ENCODE data around the gene RPL3.

The RPL3 gene

GRCh38 chr22:39282645-39283321 lies 36.6 kb downstream of the RPL3 start:
- DNase-seq (ENCODE audit: low read depth), result no peak

- no peak for DNase-seq (ENCODE audit: low read depth)
Measured at GRCh38 chr22:39281126-39281525, 38.3 kb downstream of the RPL3 start.

- no peak for DNase-seq (ENCODE audit: low read depth)
Measured at GRCh38 chr22:39280250-39280649, 39.2 kb downstream of the RPL3 start.

- no peak for DNase-seq (ENCODE audit: low read depth)
Measured at GRCh38 chr22:39279170-39279850, 40.1 kb downstream of the RPL3 start.

- DNase-seq (ENCODE audit: low read depth), result no peak
Measured at GRCh38 chr22:39278040-39278439, 41.4 kb downstream of the RPL3 start.

- no peak for DNase-seq (ENCODE audit: low read depth)
Measured at GRCh38 chr22:39277142-39277607, 42.2 kb downstream of the RPL3 start.

- DNase-seq (ENCODE audit: low read depth), result no peak
Measured at GRCh38 chr22:39276440-39277141, 42.8 kb downstream of the RPL3 start.

- DNase-seq (ENCODE audit: low read depth), result no peak
Measured at GRCh38 chr22:39275814-39276439, 43.5 kb downstream of the RPL3 start.

GRCh38 chr22:39273950-39274887 lies 45.2 kb downstream of the RPL3 start:
- DNase-seq (ENCODE audit: low read depth), result no peak

- DNase-seq (ENCODE audit: low read depth), result no peak
Measured at GRCh38 chr22:39270792-39271191, 48.6 kb downstream of the RPL3 start.

- DNase-seq (ENCODE audit: low read depth), result no peak
Measured at GRCh38 chr22:39270280-39270679, 49.1 kb downstream of the RPL3 start.

GRCh38 chr22:39269095-39269790 lies 50.2 kb downstream of the RPL3 start:
- no peak for DNase-seq (ENCODE audit: low read depth)

GRCh38 chr22:39268645-39269044 lies 50.8 kb downstream of the RPL3 start:
- DNase-seq (ENCODE audit: low read depth), result no peak

GRCh38 chr22:39267974-39268373 lies 51.4 kb downstream of the RPL3 start:
- no peak for DNase-seq (ENCODE audit: low read depth)

- DNase-seq (ENCODE audit: low read depth), result peak; percentile 60
Measured at GRCh38 chr22:39266398-39267030, 52.9 kb downstream of the RPL3 start.

- no peak for DNase-seq (ENCODE audit: low read depth)
Measured at GRCh38 chr22:39265143-39265886, 54.1 kb downstream of the RPL3 start.

GRCh38 chr22:39264349-39265038 lies 54.9 kb downstream of the RPL3 start:
- DNase-seq (ENCODE audit: low read depth), result no peak

GRCh38 chr22:39263626-39264348 lies 55.6 kb downstream of the RPL3 start:
- DNase-seq (ENCODE audit: low read depth), result no peak

Measured in activated T-cell treated with anti-CD3 and anti-CD28 coated beads for 48 hours (primary cell).